NCI-H524 treated with DMSO at 0.1 percent for 48 hours (cell line): ENCODE measurements around the gene C9orf152.
"Not testable (repeated sequence)": the region's sequence is repeated elsewhere in the genome, so short reads cannot be mapped to it uniquely, and the experiment has no call there.

Experiments
- DNase-seq: peaks from one replicate; lab custom pipeline; 2025; lab: John Stamatoyannopoulos, UW

C9orf152 gene

GRCh38 chr9:110208031-110208430 is at the start of gene C9orf152:
C9orf152 (minus strand) TSS chr9:110208159; CDS start chr9:110207579, 580 bp downstream.
- no peak for DNase-seq

- DNase-seq, result no peak
Observed at GRCh38 chr9:110257097-110257841, 49.3 kb upstream of the C9orf152 start.

GRCh38 chr9:110256380-110257096 is 48.6 kb upstream of the C9orf152 start, which contains the start of gene TXN:
TXN (minus strand) TSS chr9:110256507; CDS start chr9:110256435, 72 bp downstream.
- peak; percentile 48 for DNase-seq

- no peak for DNase-seq
Observed at GRCh38 chr9:110255463-110256379, 47.8 kb upstream of the C9orf152 start.

GRCh38 chr9:110255034-110255462 is 47.1 kb upstream of the C9orf152 start:
- DNase-seq, result no peak

- DNase-seq, result no peak
Observed at GRCh38 chr9:110254500-110254899, 46.5 kb upstream of the C9orf152 start.

- no peak for DNase-seq
Observed at GRCh38 chr9:110252509-110253139, 44.7 kb upstream of the C9orf152 start.

GRCh38 chr9:110251770-110252169 is 43.8 kb upstream of the C9orf152 start:
- DNase-seq, result not testable (repeated sequence)

GRCh38 chr9:110251212-110251611 is 43.3 kb upstream of the C9orf152 start:
- DNase-seq, result no peak

GRCh38 chr9:110249603-110250002 is 41.6 kb upstream of the C9orf152 start:
- DNase-seq, result no peak

GRCh38 chr9:110248361-110248760 is 40.4 kb upstream of the C9orf152 start:
- no peak for DNase-seq

GRCh38 chr9:110246214-110246613 is 38.3 kb upstream of the C9orf152 start:
- DNase-seq, result no peak

- DNase-seq, result no peak
Observed at GRCh38 chr9:110244616-110245015, 36.7 kb upstream of the C9orf152 start.

GRCh38 chr9:110241858-110242321 is 33.9 kb upstream of the C9orf152 start:
- no peak for DNase-seq

GRCh38 chr9:110241260-110241857 is 33.4 kb upstream of the C9orf152 start:
- DNase-seq, result no peak

GRCh38 chr9:110240198-110240597 is 32.2 kb upstream of the C9orf152 start:
- no peak for DNase-seq

GRCh38 chr9:110228321-110228720 is 20.4 kb upstream of the C9orf152 start:
- DNase-seq, result no peak

- DNase-seq, result no peak
Observed at GRCh38 chr9:110224583-110224982, 16.6 kb upstream of the C9orf152 start.

GRCh38 chr9:110220809-110221208 is 12.8 kb upstream of the C9orf152 start:
- DNase-seq, result no peak

GRCh38 chr9:110217656-110218099 is 9.7 kb upstream of the C9orf152 start:
- DNase-seq, result no peak
